ENCODE data around the gene CACNA1C. TPM values are rescaled to one million over a fixed set of nuclear protein-coding genes. Genes with fewer than 3 reads are reported as not detected.
A peak's percentile ranks its signal among the peaks of the same experiment; 100 is the strongest.

The CACNA1C gene
- total and polyA plus RNA-seq, 10 of the 15 experiments (the other 5 are each of a cell fraction or from before 2014, with no cell fraction given), result under 0.01 to 0.15 (median 0.09) TPM; not detected in 5

GRCh38 chr12:2297658-2298057 is 244.9 kb downstream of the CACNA1C start:
- Histone ChIP-seq H3K4me2 (ENCODE audit: control insufficient read depth, insufficient read depth) (peak overlapping the region; percentile 75), H3K36me3 (ENCODE audit: control insufficient read depth in 2 of 2, insufficient read depth in 2 of 2, low read length in 1 of 2) (no peaks in the 10 kb centered on the region), H3K9me3 (replicated peaks; ENCODE audit: control insufficient read depth, insufficient read depth, low read length) (no peaks in the 10 kb centered on the region), H3K79me2 (ENCODE audit: control insufficient read depth, insufficient read depth, low read length) (no peaks in the 10 kb centered on the region), H3K4me1 (ENCODE audit: control insufficient read depth, insufficient read depth, low read length) (peaks cover 43% of the 10 kb centered on the region), H2AFZ (ENCODE audit: control insufficient read depth, low read depth, low read length) (0 out of 2 replicates have a peak overlapping the region, but pooled peaks have one; percentile 4), H3K4me3 (no peak overlapping the region), H3K27me3 (replicated peaks in 1 of 2; ENCODE audit: control insufficient read depth in 2 of 2, insufficient read depth in 2 of 2, low read length in 1 of 2) (no peaks in the 10 kb centered on the region), H4K20me1 (ENCODE audit: control insufficient read depth, insufficient read depth) (no peaks in the 10 kb centered on the region), H3K9ac (ENCODE audit: control insufficient read depth, insufficient read depth, low read length) (no peak overlapping the region), H3K27ac (ENCODE audit: control insufficient read depth, insufficient read depth) (no peak overlapping the region; the same call in 1 of the 2 replicates)
- no peak for DNase-seq (ENCODE audit: low read depth, low spot score)
- in situ Hi-C loops (cut with MboI), result no loop called here
- intact Hi-C loops (cut with micrococcal nuclease; ENCODE audit: unreplicated experiment), result loop anchor here (10.0 kb wide), 1 partner anchor 287 kb away; no protein-coding TSS in a partner anchor
- BruUV-seq (replicated peaks), result no TSS peak
- RAD21 ChIA-PET (ENCODE audit: unreplicated experiment), result no interaction called here
- SMC1A ChIA-PET (ENCODE audit: uncharacterized antibody, unreplicated experiment), result no interaction called here
- POLR2A ChIA-PET, result no interaction called here
- TF ChIP-seq MEF2A (IDR thresholded peaks at IDR 0.05; ENCODE audit: insufficient read depth, low read depth, low read length), result peak; percentile 63; the same call in 1 of the 2 replicates
- peak; percentile 14 to 81; a peak in 3 of 4 replicates for TF ChIP-seq BHLHE40 (IDR thresholded peaks at IDR 0.05; ENCODE audit: borderline replicate concordance in 1 of 2, low read depth in 2 of 2, low read length in 1 of 2)
- TF ChIP-seq RUNX3 (IDR thresholded peaks at IDR 0.05; ENCODE audit: low read length), result peak; percentile 61; the same call in 1 of the 2 replicates
- 0 out of 3 replicates have a peak, but pooled peaks have one; percentile 31 for TF ChIP-seq POU2F2 (IDR thresholded peaks at IDR 0.05; ENCODE audit: borderline replicate concordance, low read depth, low read length)
- no peak for TF ChIP-seq CHD2 (IDR thresholded peaks at IDR 0.05; ENCODE audit: borderline replicate concordance, low read depth, low read length)
- no peak for FAIRE-seq
- 12% methylated on average over 4 of the region's 4 CpGs for WGBS (ENCODE audit: insufficient coverage, insufficient replicate concordance, low lambda C conversion rate, missing lambda C conversion rate)
- ATAC-seq, result peak; percentile 29; the same call in 2 of the 3 replicates
- CTCF ChIA-PET, result no interaction called here

DNA sequence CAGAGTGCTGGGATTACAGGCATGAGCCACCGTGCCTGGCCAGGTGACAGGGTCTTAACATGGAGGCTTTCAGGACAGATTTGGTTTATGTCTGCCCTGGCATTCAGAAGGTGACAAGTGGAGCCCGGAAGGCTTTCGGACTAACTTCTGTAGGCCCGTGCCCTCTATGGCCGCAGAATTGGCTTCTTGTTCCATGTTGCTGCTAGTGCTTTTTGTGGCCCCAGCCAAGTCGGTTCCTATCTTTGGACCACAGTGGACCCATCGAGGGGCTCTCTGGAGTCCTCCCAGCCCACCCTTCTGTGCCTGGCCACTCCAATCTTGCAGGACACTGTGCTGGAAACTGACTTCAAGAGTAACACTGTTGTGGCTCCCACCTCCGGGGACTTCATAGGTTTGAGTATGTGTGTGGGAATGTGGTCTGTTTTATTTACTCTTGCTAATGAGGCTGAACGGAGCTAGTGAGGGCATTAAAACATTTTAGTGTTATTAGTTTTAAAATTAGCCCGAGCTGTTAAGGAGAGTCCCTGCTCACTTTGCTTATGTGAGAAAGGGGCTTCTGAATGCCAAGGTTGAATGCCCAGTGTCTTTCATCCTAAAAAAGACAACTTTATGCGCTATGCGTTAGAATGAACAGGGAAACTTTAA is 245.9 kb downstream of the CACNA1C start:
- no peak overlapping the region for H3K27ac ChIP-seq (ENCODE audit: control insufficient read depth, insufficient read depth)
- H3K9me3 ChIP-seq (replicated peaks; ENCODE audit: control insufficient read depth, insufficient read depth, low read length), result no peaks in the 10 kb centered on the region
- no peak overlapping the region for H2AFZ ChIP-seq (ENCODE audit: control insufficient read depth, low read depth, low read length)
- in situ Hi-C loops (cut with MboI) (no loop called here), intact Hi-C loops (cut with micrococcal nuclease; ENCODE audit: unreplicated experiment) (loop anchor here (10.0 kb wide), 1 partner anchor 286 kb away; no protein-coding TSS in a partner anchor)
- ChIA-PET POLR2A (no interaction called here), RAD21 (ENCODE audit: unreplicated experiment) (interaction anchor here (0.6 kb wide), 1 partner anchor 678 kb away, joined by 3 read pairs; no protein-coding TSS in a partner anchor), CTCF (no interaction called here), SMC1A (ENCODE audit: uncharacterized antibody, unreplicated experiment) (no interaction called here)
- H3K27me3 ChIP-seq (replicated peaks in 1 of 2; ENCODE audit: control insufficient read depth in 2 of 2, insufficient read depth in 2 of 2, low read length in 1 of 2), result no peaks in the 10 kb centered on the region
- peak overlapping the region; percentile 19; the same call in 1 of the 2 replicates for H3K4me2 ChIP-seq (ENCODE audit: control insufficient read depth, insufficient read depth)
- peaks cover 43% of the 10 kb centered on the region for H3K4me1 ChIP-seq (ENCODE audit: control insufficient read depth, insufficient read depth, low read length)
- no peak overlapping the region for H3K4me3 ChIP-seq
- no peaks in the 10 kb centered on the region for H3K79me2 ChIP-seq (ENCODE audit: control insufficient read depth, insufficient read depth, low read length)
- DNase-seq (ENCODE audit: low read depth, low spot score) (no peak), ATAC-seq (no peak), FAIRE-seq (no peak)
- H4K20me1 ChIP-seq (ENCODE audit: control insufficient read depth, insufficient read depth), result no peaks in the 10 kb centered on the region
- no peak overlapping the region for H3K9ac ChIP-seq (ENCODE audit: control insufficient read depth, insufficient read depth, low read length)
- no TSS peak for BruUV-seq (replicated peaks)
- H3K36me3 ChIP-seq (ENCODE audit: control insufficient read depth in 2 of 2, insufficient read depth in 2 of 2, low read length in 1 of 2), result no peaks in the 10 kb centered on the region
- 82% methylated on average over 12 of the region's 12 CpGs for WGBS (ENCODE audit: insufficient coverage, insufficient replicate concordance, low lambda C conversion rate, missing lambda C conversion rate)
- TF ChIP-seq NFYA (IDR thresholded peaks at IDR 0.05; ENCODE audit: borderline replicate concordance, low read depth, low read length) (no peak), WRNIP1 (IDR thresholded peaks at IDR 0.05; ENCODE audit: borderline replicate concordance, low read depth, low read length) (no peak), SMAD5 (IDR thresholded peaks at IDR 0.05; ENCODE audit: low read depth) (no peak), MXI1 (IDR thresholded peaks at IDR 0.05; ENCODE audit: low read depth, low read length) (no peak), LARP7 (IDR thresholded peaks at IDR 0.05) (no peak), TBL1XR1 (IDR thresholded peaks at IDR 0.05; ENCODE audit: low read depth, low read length) (no peak), TAF1 (IDR thresholded peaks at IDR 0.05; ENCODE audit: borderline replicate concordance, low read depth, low read length) (no peak), CBX3 (IDR thresholded peaks at IDR 0.05; ENCODE audit: borderline replicate concordance, low read depth) (no peak), PML (IDR thresholded peaks at IDR 0.05; ENCODE audit: low read length) (no peak), RFX5 (IDR thresholded peaks at IDR 0.05; ENCODE audit: low read depth, low read length) (no peak), CEBPB (IDR thresholded peaks at IDR 0.05; ENCODE audit: borderline replicate concordance in 1 of 2, low read depth in 2 of 2, low read length in 2 of 2) (no peak), GABPA (IDR thresholded peaks at IDR 0.05; ENCODE audit: low read depth) (no peak), TCF7 (IDR thresholded peaks at IDR 0.05; ENCODE audit: borderline replicate concordance) (no peak), POLR2AphosphoS2 (IDR thresholded peaks at IDR 0.05; ENCODE audit: low read depth, low read length) (no peak), NR2C2 (IDR thresholded peaks at IDR 0.05; ENCODE audit: borderline replicate concordance, control insufficient read depth, insufficient read length, low read depth) (no peak)

Measured in GM12878 (cell line).